ENCODE results near the gene TMEM256. TPM values are rescaled to one million over a fixed set of nuclear protein-coding genes. Genes with fewer than 3 reads are reported as not detected.

The TMEM256 gene
- total and polyA plus RNA-seq, 11 donors: 51.9 to 195 (median 69.8) TPM

DNA sequence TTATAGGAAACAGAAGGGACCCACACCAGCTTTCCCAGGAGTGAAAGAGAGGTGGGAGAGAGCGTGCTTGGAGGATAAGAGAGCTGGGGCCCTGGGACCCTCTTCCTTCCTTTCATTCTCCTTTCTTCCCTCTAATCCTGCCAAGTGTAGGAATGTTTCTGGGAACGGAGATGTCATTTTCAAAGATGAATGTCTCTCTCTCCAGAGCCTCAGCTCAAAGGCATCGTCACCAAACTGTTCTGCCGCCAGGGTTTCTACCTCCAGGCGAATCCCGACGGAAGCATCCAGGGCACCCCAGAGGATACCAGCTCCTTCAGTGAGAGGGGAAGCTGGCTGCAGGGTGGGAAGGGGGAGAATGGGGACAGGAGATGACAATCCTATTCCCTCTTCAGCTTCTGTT, 37.4 kb upstream of the TMEM256 start:
- H3K36me3 ChIP-seq: no peaks in the 10 kb centered on the region
- H3K27ac ChIP-seq: no peak overlapping the region
- H3K9me3 ChIP-seq: no peaks in the 10 kb centered on the region
- DNase-seq: peak in 1 of 5 donors; percentile 15
- H3K4me3 ChIP-seq: no peak overlapping the region
- intact Hi-C loops (cut with DNase I): loop anchor here in 4 of 10 donors (5.0 to 10.0 kb wide), 2 partner anchors 36 to 404 kb away; partner anchors contain the start of gene ZBTB4 (in 3 of the 4)
- TF ChIP-seq, protein P1, sequence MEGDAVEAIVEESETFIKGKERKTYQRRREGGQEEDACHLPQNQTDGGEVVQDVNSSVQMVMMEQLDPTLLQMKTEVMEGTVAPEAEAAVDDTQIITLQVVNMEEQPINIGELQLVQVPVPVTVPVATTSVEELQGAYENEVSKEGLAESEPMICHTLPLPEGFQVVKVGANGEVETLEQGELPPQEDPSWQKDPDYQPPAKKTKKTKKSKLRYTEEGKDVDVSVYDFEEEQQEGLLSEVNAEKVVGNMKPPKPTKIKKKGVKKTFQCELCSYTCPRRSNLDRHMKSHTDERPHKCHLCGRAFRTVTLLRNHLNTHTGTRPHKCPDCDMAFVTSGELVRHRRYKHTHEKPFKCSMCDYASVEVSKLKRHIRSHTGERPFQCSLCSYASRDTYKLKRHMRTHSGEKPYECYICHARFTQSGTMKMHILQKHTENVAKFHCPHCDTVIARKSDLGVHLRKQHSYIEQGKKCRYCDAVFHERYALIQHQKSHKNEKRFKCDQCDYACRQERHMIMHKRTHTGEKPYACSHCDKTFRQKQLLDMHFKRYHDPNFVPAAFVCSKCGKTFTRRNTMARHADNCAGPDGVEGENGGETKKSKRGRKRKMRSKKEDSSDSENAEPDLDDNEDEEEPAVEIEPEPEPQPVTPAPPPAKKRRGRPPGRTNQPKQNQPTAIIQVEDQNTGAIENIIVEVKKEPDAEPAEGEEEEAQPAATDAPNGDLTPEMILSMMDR (IDR thresholded peaks at IDR 0.05): no peak
- no peak for TF ChIP-seq POLR2A (IDR thresholded peaks at IDR 0.05)
- WGBS, 4 donors: 67 to 79% (median 71%) methylated on average over 7 of the region's 7 CpGs
- peaks cover 0 to 56% (median 12%) of the 10 kb centered on the region in 9 donors for H3K27me3 ChIP-seq
- peaks cover 4 to 63% (median 43%) of the 10 kb centered on the region in 12 donors for H3K4me1 ChIP-seq
- ATAC-seq: no peak

DNA sequence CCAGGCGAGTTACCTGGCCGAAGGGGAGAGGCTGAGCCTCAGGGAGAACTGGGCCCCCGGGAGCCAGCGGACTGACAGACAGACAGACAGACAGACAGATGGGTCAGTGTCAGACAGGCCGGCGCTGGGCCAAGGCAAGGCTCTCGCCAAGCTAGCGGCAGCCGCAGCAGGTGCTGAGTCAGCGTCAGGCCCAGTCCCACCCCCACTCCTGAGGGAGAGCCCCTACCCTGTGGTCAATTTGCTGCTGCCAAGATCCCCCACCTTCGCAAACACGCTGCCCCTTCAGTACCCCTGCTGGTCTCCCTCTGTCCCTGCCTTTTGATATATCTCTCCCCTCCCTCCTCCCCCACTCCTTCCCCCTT, 36.9 kb upstream of the TMEM256 start:
- DNase-seq (peak in 4 of 5 donors; percentile 51 to 80 (median 66)), ATAC-seq (no peak)
- intact Hi-C loops (cut with DNase I): loop anchor here in 4 of 10 donors (5.0 to 10.0 kb wide), 2 partner anchors 36 to 404 kb away; partner anchors contain the start of gene ZBTB4 (in 3 of the 4)
- H3K4me3 ChIP-seq: peak overlapping the region in 8 of 12 donors; percentile 24 to 59 (median 52)
- H3K36me3 ChIP-seq: no peaks in the 10 kb centered on the region
- 14 to 53% (median 22%) methylated on average over 2 to 12 of the region's 12 CpGs for WGBS, 4 donors
- peak overlapping the region in 5 of 12 donors; percentile 15 to 66 (median 42) for H3K27ac ChIP-seq
- TF ChIP-seq POLR2A (IDR thresholded peaks at IDR 0.05): no peak
- TF ChIP-seq, protein P1 (IDR thresholded peaks at IDR 0.05): no peak
- peaks cover 4 to 66% (median 46%) of the 10 kb centered on the region in 12 donors for H3K4me1 ChIP-seq
- H3K9me3 ChIP-seq: no peaks in the 10 kb centered on the region
- H3K27me3 ChIP-seq: peaks cover 0 to 56% (median 12%) of the 10 kb centered on the region in 9 donors

DNA sequence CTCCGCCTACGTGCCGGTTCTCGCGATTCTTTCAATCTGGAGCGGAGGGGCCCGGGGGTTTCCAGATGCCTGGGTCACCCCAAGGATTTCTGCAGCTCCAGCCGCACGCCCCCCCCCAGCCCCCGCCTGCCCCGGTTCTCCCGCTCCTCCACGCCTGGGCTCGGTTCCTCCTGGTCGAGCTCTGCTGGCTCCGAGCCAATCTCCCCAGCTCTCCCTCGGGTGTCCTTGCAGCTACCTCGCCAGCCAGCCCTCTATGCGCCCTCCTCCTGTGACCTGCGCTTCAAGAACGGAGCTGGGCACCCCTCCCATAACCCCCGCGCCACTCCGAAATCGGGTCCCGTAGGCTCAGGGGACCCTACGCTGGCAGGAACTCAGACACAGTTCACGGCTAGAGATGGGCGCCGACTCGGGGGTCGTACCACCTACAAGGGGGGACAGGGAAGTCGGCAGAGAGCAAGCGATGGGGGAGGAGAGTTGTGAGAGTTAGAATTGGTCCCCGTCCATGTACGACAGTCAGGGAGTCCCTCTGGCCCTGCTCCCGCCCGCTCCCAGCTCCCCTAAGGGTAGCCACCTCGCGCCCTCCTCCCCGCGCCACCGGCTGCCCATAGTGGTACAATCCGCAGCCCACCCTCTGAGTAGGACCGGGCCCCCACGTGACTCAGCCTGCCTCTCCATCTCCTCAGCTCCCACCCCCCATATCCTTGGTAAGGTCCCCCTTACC, 36.4 kb upstream of the TMEM256 start:
- H3K27me3 ChIP-seq: peaks cover 0 to 51% (median 8%) of the 10 kb centered on the region in 9 donors
- no peaks in the 10 kb centered on the region for H3K9me3 ChIP-seq
- DNase-seq (peak; percentile 54 to 82 (median 72)), ATAC-seq (peak in 2 of 4 donors; percentile 5 to 9)
- TF ChIP-seq, protein P1 (IDR thresholded peaks at IDR 0.05): no peak
- TF ChIP-seq POLR2A (IDR thresholded peaks at IDR 0.05): no peak
- no peaks in the 10 kb centered on the region for H3K36me3 ChIP-seq
- peak overlapping the region; percentile 2 to 59 (median 50) for H3K4me3 ChIP-seq
- H3K27ac ChIP-seq: peak overlapping the region in 7 of 12 donors; percentile 15 to 66 (median 38)
- intact Hi-C loops (cut with DNase I): loop anchor here in 4 of 10 donors (5.0 to 10.0 kb wide), 2 partner anchors 37 to 405 kb away; partner anchors contain the start of gene ZBTB4 (in 3 of the 4)
- WGBS, 4 donors: 3 to 10% (median 7%) methylated on average over 22 to 46 of the region's 46 CpGs
- H3K4me1 ChIP-seq: peaks cover 4 to 66% (median 47%) of the 10 kb centered on the region in 12 donors

All from heart left ventricle (tissue), 16 donors.